K562 (cell line): Measurements from ENCODE around the gene COL21A1. TPM values are rescaled to one million over a fixed set of nuclear protein-coding genes. Genes with fewer than 3 reads are reported as not detected.

ENCODE experiments used
- CBFB ChIP-seq: sonication (generic); formaldehyde crosslinking; IDR thresholded peaks from 2 replicates; pipeline ENCODE4 v1.4.0; 2020; ENCODE audit warnings: mild to moderate bottlenecking, missing genetic modification reagents
- E2F8 ChIP-seq: fragments of 450-650 bp; IDR thresholded peaks from 2 replicates; pipeline ENCODE4 v1.7.1; 2018; ENCODE audit warnings: mild to moderate bottlenecking, low read depth; ENCODE audit not compliant: partially characterized antibody
- ZNF318 ChIP-seq, 2 experiments: fragments of 450-650 bp; IDR thresholded peaks; 2 replicates each; pipeline ENCODE4 v1.6.1; 2016; ENCODE audit warnings: mild to moderate bottlenecking in 2 of 2, borderline replicate concordance in 1 of 2, low read depth in 1 of 2, moderate library complexity in 1 of 2
- polyA plus RNA-seq, 8 experiments: library from polyadenylated mRNA; depleted of rRNA in 4 of 8; stranded (reverse) in 5 of 8; unstranded in 3 of 8; fragments of >200 nt; fragmentation: Nextera tagmentation in 2 of 8; fragmentation: Illumina TruSeq in 1 of 8; extraction: Ambion mirVana in 2 of 8; extraction: Trizol in 1 of 8; gene quantifications; 2 replicates each; pipeline versions ENCODE4 v1.2.1 to v1.2.3, GENCODE V29; 2011 to 2014; ENCODE audit warnings: inconsistent platforms in 1 of 8, missing spikeins in 1 of 8
- total RNA-seq, 7 experiments: library from RNA; depleted of rRNA in 6 of 7; stranded (reverse); fragments of >200 nt in 6 of 7; fragmentation: Illumina TruSeq in 2 of 7; extraction: Trizol in 2 of 7; gene quantifications; 2 replicates each; pipeline versions ENCODE4 v1.2.1 to v1.2.3, GENCODE V29; 2011 to 2021; ENCODE audit warnings: low replicate concordance in 1 of 7

The COL21A1 gene
- total and polyA plus RNA-seq, 9 of the 15 experiments (the other 6 are each of a cell fraction or from before 2014, with no cell fraction given) = 0.03 to 0.76 (median 0.25) TPM

GRCh38 chr6:56244089-56244488, 3.3 kb downstream of the COL21A1 start (continued):
- TF ChIP-seq ZNF318 (IDR thresholded peaks at IDR 0.05; ENCODE audit: borderline replicate concordance in 1 of 2, low read depth in 1 of 2) (no peak), E2F8 (no peak), CBFB (CRISPR knock-in tag) (no peak)
- TF ChIP-seq, all 486 proteins: peak for 0
